NCI-H2227 (cell line): ENCODE data around the gene KIAA0930.
"Not testable (repeated sequence)": the region's sequence is repeated elsewhere in the genome, so short reads cannot be mapped to it uniquely, and the experiment has no call there.

Experiments
- DNase-seq: peaks from one replicate; lab custom pipeline; 2025; ENCODE audit not compliant: unreplicated experiment; lab: John Stamatoyannopoulos, UW

KIAA0930 gene

DNA sequence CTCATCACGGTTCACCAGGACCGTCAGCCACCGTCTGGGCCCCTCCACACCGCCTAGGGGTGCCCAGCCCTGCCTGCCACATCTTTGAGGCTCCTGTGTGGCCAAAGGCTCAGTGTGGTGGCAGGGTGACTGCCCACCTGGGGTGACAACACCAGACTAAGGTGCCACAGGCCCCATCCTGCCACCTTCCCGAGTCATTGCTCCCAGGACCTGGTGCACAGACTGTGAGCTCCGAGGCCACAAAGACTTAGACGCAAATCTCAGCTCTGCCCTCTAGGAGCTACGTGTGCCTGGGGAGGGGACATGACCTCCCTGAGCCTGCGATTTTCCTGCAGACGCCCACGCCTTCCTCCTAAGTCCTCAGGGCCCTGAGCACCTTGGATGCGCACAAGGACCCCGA, 36.5 kb downstream of the KIAA0930 start:
- no peak for DNase-seq

GRCh38 chr22:45203150-45203951, 37.3 kb downstream of the KIAA0930 start:
- DNase-seq = no peak

DNA sequence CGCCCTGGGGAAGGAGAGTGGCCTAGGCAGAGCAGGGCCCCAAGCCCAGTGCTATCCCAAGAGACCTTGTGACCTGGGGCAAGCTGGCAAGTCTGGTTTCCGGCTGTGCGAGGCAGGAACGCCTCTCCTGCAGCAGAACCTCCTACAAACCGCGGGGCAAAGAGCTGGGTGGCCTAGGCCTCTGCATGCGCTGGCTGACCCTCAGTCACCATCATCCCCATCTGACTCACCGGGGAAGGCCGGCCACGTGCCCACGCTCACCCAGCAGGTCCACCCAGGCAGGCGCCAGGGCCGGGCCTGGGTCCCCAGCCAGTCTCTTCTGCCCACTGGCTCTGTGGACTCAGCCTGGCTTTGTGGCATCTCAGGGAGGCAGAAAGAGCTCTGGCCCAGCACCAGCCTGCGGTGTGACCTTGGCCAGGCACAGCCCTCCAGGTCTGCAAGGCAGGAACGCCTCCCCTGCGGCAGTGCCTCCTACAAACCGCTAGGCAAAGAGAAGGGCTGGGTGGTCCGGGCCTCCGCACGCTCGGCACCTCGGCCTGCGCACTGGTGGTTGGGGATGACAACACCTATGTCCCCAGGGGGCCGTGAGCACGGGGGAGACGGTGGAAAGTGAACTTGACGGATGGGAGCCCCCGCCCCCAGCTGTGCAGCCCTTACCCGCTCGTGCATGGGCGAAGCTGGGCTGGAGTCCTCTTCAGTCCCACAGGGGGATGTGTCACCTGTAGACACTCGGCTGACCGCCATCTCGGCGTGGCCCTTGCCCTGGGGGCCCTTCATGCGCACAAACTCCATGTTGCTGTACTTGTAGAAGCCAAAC, 38.2 kb downstream of the KIAA0930 start:
- no peak for DNase-seq

DNA sequence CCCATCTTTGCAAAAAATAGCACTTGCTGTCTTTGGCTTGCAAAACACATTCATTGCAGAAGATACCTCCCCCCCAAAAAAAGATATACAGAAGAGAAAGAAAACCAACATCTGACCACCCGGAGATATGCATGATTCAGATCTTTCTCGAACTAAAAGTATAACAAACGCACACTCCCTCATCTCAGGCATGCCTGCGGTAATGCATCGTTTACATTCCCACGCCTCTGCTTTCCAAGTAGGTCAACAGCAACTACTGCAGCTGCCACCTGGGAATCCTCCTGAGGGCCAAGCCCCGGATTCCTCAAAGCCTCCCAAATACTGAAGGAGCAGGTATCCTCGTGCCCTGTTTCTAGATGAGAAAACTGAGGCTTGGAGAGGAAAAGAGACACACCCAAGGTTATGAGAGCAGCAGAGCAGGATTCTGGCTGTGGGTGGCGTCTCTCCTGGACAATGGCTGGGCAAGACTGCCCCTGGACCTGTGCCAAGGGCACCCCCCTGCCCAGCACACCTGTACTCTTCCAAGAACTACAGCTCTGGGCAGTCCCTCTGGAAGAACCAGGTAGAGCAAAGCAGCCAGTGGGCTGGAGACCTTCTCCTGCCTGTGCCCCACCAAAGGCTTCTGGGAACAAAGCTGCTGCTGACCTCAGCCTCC, 38.9 kb downstream of the KIAA0930 start:
- no peak for DNase-seq

GRCh38 chr22:45200860-45201511, 39.7 kb downstream of the KIAA0930 start:
- DNase-seq = no peak

DNA sequence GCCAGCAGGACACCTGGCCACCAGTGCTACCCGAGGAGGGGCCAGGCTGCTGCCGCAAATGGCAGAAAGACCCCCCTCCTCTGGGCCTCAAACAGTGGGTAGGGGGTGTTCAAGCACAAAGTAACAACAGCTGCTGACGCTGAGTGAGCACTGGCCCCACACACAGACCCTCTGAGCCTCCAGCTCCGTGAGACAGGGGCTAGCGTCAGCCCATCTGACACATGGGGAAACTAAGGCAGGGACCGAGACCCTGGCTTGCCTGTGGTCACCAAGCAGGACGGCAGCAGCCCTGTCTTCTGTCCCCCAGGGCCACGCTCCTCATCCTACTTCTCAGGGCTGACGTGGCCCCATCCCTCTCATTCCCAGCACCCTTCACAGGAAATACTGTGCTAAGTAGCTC, 40.5 kb downstream of the KIAA0930 start:
- no peak for DNase-seq

DNA sequence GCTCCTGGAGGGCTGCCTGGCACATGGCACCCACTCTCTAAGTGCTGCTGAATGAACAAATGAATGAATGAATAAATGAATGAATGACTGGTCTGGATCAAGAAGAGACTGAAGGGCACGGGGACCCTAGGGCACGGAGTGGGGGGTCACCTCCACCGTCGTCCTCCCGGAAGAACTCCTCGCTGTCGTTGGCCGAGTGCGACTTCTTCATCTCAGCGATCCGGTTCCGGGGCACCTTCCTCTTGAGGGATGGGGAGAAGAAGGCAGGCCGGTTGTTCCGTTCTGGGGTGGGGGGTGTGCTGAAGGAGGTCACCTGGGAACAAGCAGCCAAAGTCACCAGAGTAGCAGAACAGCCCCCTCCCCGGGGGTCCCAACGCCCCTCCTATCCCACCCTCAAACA, 41.0 kb downstream of the KIAA0930 start:
- DNase-seq = no peak

GRCh38 chr22:45198463-45198795, 42.3 kb downstream of the KIAA0930 start:
- DNase-seq = no peak

DNA sequence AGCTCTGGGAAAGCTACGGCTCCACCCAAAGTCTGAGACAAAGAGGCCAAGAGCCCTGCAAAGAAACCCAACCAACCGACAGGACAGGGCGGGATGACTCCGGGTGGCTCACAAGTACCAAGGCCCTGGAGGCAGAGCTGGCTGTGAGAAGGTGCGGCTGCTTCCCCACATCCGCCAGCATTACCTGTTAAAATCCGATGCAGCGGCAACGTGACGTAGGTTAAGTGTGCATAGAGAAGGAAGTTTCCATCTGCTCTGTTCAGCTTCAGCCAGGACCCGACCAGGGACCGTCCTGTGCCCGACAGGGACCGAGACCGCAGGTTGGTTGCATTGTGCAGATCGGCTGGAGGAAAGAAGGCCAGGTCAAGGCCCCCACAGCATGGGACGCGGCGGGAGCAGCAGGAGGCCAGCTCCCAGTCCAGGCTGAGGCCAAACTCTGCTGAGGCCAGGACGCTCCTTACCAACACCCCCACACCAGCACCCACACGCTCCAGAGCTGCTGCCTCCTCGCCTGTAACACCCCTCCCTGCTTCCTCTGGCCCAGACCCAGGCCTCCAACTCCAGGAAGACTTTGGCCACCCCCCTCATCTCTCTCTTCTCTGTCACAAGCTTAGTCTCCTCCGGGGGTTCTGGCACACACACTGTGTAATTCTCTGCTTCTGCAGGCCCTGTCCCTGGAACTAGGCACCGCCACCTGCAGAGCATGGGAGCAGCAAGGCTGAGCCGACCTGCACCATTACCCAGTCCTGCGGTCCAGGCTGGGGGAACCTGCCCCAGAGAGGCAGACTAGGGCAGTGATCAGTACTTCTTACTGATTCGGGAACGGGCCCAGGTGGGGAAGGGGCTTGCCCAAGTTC, 42.9 kb downstream of the KIAA0930 start:
- DNase-seq = no peak

DNA sequence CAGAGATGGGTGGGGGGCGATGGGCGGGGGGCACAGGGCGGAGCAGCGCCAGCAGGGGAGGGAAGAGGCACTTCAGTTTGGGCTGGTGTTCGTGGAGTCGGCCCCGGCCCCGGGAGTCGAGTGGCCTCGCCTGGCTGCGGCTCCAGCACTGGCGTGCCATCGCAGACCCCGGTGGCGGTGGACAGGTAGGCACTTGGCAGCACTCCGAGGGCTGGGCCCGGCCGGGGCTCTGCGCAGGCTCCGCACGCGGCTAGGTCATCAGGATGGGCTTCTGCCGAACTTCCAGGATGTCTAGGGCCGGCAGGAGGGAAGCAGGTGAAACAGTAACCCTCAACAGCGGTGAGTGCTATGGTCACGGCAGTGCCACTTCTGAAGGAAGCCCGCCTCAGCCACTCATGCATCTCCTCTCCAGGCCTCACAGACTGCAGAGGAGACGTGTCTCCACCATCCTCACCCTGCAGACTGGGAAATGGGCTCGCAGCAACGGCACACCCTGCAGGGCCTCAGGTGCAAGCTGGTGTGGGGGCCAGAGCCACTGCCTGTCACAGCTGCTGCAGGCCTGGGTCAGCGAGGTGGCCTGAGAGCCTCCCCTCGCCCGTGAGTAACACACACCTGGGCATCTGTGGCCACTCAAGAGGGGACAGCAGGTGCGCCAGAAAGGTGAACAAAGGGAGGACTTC, 43.6 kb downstream of the KIAA0930 start:
- no peak for DNase-seq

GRCh38 chr22:45196308-45196707, 44.4 kb downstream of the KIAA0930 start:
- DNase-seq = no peak

GRCh38 chr22:45195616-45196015, 45.1 kb downstream of the KIAA0930 start:
- DNase-seq = no peak

- no peak for DNase-seq
Measured at GRCh38 chr22:45194686-45195085, 46.0 kb downstream of the KIAA0930 start.

DNA sequence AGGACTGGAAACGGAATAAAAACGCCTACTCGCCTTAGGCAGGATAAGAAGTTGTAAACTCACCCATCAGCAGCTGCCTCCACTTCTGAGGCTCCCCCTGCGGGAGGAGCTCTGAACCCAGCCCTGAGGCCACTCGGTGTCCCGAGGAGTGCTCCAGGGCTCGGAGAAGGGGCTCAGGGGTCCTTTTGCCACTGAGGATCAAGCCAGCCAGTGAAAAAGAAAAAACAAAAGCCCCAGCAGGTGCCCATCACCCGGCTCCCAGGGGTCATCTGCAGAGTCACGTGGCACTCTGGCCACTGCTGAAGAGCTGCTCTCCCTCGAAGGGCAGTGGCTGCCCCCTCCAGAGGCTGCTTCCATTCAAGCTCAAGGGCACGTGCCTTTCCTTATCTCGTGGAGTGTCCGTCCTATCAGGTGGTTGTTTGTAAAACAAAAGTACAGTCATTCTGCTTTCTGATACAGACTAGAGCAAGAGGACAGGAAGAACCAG, 48.0 kb downstream of the KIAA0930 start:
- no peak for DNase-seq

DNA sequence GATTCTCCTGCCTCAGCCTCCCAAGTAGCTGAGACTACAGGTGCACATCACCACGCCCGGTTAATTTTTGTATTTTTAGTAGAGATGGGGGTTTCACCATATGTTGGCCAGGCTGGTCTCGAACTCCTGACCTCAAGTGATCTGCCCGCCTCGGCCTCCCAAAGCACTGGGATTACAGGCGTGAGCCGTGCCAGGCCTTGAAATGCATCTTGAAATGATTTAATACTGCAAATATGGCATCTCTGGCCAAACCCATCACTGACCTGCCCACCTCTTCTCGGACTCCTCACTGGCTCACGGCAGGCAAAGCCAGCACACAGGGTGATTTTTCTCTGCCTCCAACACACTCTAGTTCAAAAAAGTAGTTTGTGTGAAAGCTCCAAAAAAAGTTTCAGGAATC, 48.9 kb downstream of the KIAA0930 start:
- DNase-seq = not testable (repeated sequence)

DNA sequence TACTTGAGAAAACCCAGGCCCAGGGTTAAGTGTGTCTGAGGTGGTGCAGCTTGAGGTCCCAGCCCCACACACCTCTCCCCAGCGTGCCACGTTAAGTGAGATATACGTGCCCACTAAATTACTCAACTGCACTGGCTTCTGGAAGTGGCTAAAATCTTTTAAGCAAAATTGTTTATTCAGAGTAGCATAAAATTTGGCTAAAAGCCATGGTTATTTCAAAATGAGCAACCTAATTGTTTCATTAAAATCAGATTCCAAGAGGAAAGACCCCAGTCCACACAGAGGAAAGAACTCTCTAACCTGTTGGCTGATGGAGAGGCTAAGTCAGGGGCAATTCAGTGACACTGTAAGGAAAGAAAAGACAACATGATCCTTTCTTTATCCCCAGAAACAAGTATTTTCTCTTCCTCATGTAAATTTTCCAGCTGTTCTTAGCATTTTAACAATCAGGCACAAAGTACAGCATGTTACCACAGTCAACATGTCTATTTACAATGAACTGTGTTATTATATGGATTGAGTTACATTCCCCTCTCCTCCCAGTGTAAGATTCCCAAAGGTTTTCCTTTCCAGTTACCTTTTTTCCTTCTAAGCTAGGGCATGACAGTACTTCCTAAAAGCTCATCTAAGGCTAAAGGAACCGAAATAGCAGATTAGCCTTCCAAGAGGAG, 50.4 kb downstream of the KIAA0930 start:
- DNase-seq = no peak

- DNase-seq = no peak
Measured at GRCh38 chr22:45188779-45189178, 51.9 kb downstream of the KIAA0930 start.

GRCh38 chr22:45187891-45188290, 52.8 kb downstream of the KIAA0930 start:
- no peak for DNase-seq
